Endothelial cell of umbilical vein (primary cell): Measurements from ENCODE around the gene GABBR2. TPM values are rescaled to one million over a fixed set of nuclear protein-coding genes. Genes with fewer than 3 reads are reported as not detected.

ENCODE experiments used
- BruUV-seq: library from RNA; stranded (reverse); fragments of 400-500 nt; replicated peaks from 2 replicates; lab custom pipeline; 2021; lab: Mats Ljungman, UMichigan
- CTCF ChIA-PET: fragments of 300-600, 350-600 bp; sonication (Branson Sonifier 250); formaldehyde crosslinking; loops from one replicate; lab custom pipeline; 2021; ENCODE audit warnings: antibody characterized with exemption, inconsistent platforms; lab: Charles Lee
- POLR2A ChIA-PET: fragments of 300-600, 350-600 bp; sonication (Branson Sonifier 250); formaldehyde crosslinking; loops from one replicate; lab custom pipeline; 2021; ENCODE audit warnings: antibody characterized with exemption, inconsistent platforms; lab: Charles Lee
- DNase-seq: peaks from one replicate; pipeline ENCODE4 v3.0.0-alpha.2; 2011; ENCODE audit warnings: low read depth, low spot score
- FAIRE-seq: peaks from 2 replicates; lab custom pipeline; 2011; peaks lifted over from hg19 to GRCh38; lab: Jason Lieb, UNC
- H2AFZ ChIP-seq: 2 replicates; pipeline ENCODE4 v1.6.0; 2012; ENCODE audit warnings: low read depth, low read length, control low read depth, inconsistent platforms
- H3K27ac ChIP-seq: 2 replicates; pipeline ENCODE4 v1.5.1; 2011; ENCODE audit warnings: low read depth, mild to moderate bottlenecking, control low read depth, low read length, moderate library complexity; ENCODE audit not compliant: insufficient read depth
- H3K27me3 ChIP-seq, 2 experiments: 2 replicates each; pipeline versions ENCODE4 v1.6.0 to v1.6.1; 2011; ENCODE audit warnings: low read length in 2 of 2, mixed read lengths in 1 of 2; ENCODE audit not compliant: control insufficient read depth in 2 of 2, insufficient read depth in 2 of 2
- H3K36me3 ChIP-seq, 2 experiments: 2 replicates in 1 of 2; 3 replicates in 1 of 2; pipeline ENCODE4 v1.5.1; 2011; ENCODE audit warnings: low read length in 2 of 2, mild to moderate bottlenecking in 1 of 2, moderate library complexity in 1 of 2; ENCODE audit not compliant: control insufficient read depth in 2 of 2, insufficient read depth in 2 of 2; ENCODE audit errors: extremely low read depth in 1 of 2
- H3K4me1 ChIP-seq: 3 replicates; pipeline ENCODE4 v1.5.1; 2011; ENCODE audit warnings: mild to moderate bottlenecking, low read length; ENCODE audit not compliant: control insufficient read depth, insufficient read depth; ENCODE audit errors: extremely low read depth
- H3K4me2 ChIP-seq: 2 replicates; pipeline ENCODE4 v1.6.1; 2011; ENCODE audit warnings: low read length, control low read depth, mixed read lengths; ENCODE audit not compliant: insufficient read depth
- H3K4me3 ChIP-seq, 3 experiments: fragments of 200-600 bp in 1 of 3; sonication (generic), shearing (Covaris generic) in 1 of 3; replicated peaks in 1 of 3; 2 replicates each; pipeline ENCODE4 v1.5.1; 2011 to 2016; ENCODE audit warnings: control low read depth in 3 of 3, low read length in 3 of 3, mild to moderate bottlenecking in 2 of 3, inconsistent platforms in 1 of 3, low read depth in 1 of 3, moderate library complexity in 1 of 3; ENCODE audit not compliant: insufficient read depth in 1 of 3
- H3K79me2 ChIP-seq: 2 replicates; pipeline ENCODE4 v1.6.0; 2012; ENCODE audit warnings: low read length, inconsistent platforms; ENCODE audit not compliant: control insufficient read depth, insufficient read depth
- H3K9ac ChIP-seq: replicated peaks from 2 replicates; pipeline ENCODE3; 2011; ENCODE audit warnings: low read length, control low read depth; ENCODE audit not compliant: insufficient read depth; ENCODE audit errors: extremely low read depth
- H3K9me1 ChIP-seq: replicated peaks from 3 replicates; pipeline ENCODE4 v1.6.0; 2011; ENCODE audit warnings: mild to moderate bottlenecking, low read length; ENCODE audit not compliant: control insufficient read depth, insufficient read depth; ENCODE audit errors: extremely low read depth
- H3K9me3 ChIP-seq: replicated peaks from 2 replicates; pipeline ENCODE4 v1.5.1; 2012; ENCODE audit warnings: low read length, inconsistent platforms; ENCODE audit not compliant: control insufficient read depth, insufficient read depth
- H4K20me1 ChIP-seq: replicated peaks from 2 replicates; pipeline ENCODE3; 2011; ENCODE audit warnings: mild to moderate bottlenecking, low read length; ENCODE audit not compliant: control insufficient read depth, insufficient read depth; ENCODE audit errors: extremely low read depth
- CTCF ChIP-seq, 2 donors: IDR thresholded peaks; 1 replicate in 1 of 2; 2 replicates in 1 of 2; pipeline ENCODE4 v1.5.1; 2011; ENCODE audit warnings: low read length in 2 of 2, mild to moderate bottlenecking in 2 of 2, moderate library complexity in 2 of 2, control low read depth in 1 of 2, inconsistent platforms in 1 of 2, low read depth in 1 of 2; ENCODE audit not compliant: insufficient read depth in 1 of 2; ENCODE audit errors: extremely low read depth in 1 of 2
- EZH2 ChIP-seq: IDR thresholded peaks from 2 replicates; pipeline ENCODE4 v1.6.1; 2012; ENCODE audit warnings: borderline replicate concordance, low read depth, mild to moderate bottlenecking, moderate library complexity, low read length, inconsistent platforms; ENCODE audit not compliant: severe bottlenecking
- FOS ChIP-seq: IDR thresholded peaks from 2 replicates; pipeline ENCODE4 v1.6.1; 2011; ENCODE audit warnings: mild to moderate bottlenecking, low read length, moderate library complexity, borderline replicate concordance; ENCODE audit not compliant: insufficient read depth
- GATA2 ChIP-seq: IDR thresholded peaks from 2 replicates; pipeline ENCODE4 v1.7.0; 2011; ENCODE audit warnings: low read depth, mild to moderate bottlenecking, moderate library complexity, mixed read lengths, low read length; ENCODE audit not compliant: insufficient read length, insufficient read depth
- JUN ChIP-seq: IDR thresholded peaks from 2 replicates; pipeline ENCODE4 v1.6.1; 2011; ENCODE audit warnings: borderline replicate concordance, low read depth; ENCODE audit not compliant: insufficient read length, insufficient read depth
- MAX ChIP-seq: IDR thresholded peaks from 2 replicates; pipeline ENCODE4 v1.6.1; 2011; ENCODE audit not compliant: insufficient read depth, insufficient read length
- MYC ChIP-seq: IDR thresholded peaks from one replicate; pipeline ENCODE4 v1.6.1; 2011; ENCODE audit warnings: mild to moderate bottlenecking, low read depth, low read length
- POLR2A ChIP-seq: IDR thresholded peaks from 2 replicates; pipeline ENCODE4 v1.6.1; 2012; ENCODE audit warnings: low read depth, mild to moderate bottlenecking, control low read depth, low read length
- POLR2AphosphoS5 ChIP-seq: IDR thresholded peaks from 2 replicates; pipeline ENCODE4 v1.6.1; 2012; ENCODE audit warnings: low read depth, mild to moderate bottlenecking, control low read depth, low read length, moderate library complexity; ENCODE audit not compliant: insufficient read depth
- dilution Hi-C: fragments of 300-500 bp; cut with MboI; formaldehyde crosslinking; loops from one replicate; pipeline ENCODE4 v1.15.0; 2019; ENCODE audit warnings: low sequenced_read_pairs; ENCODE audit not compliant: extremely low pct_ligation_motif_present
- intact Hi-C: fragments of 100-400 bp; cut with micrococcal nuclease; formaldehyde crosslinking; loops from one replicate; pipeline ENCODE4 v1.10.0; 2022
- polyA plus RNA-seq, 4 experiments: library from polyadenylated mRNA; depleted of rRNA in 3 of 4; stranded (reverse) in 3 of 4; unstranded in 1 of 4; fragments of >200 nt; gene quantifications; 2 replicates each; pipeline versions ENCODE4 v1.2.1 to v1.2.3, GENCODE V29; 2011 to 2012; ENCODE audit warnings: missing spikeins in 1 of 4
- total RNA-seq: library from RNA; stranded (reverse); gene quantifications from 2 replicates; pipeline ENCODE4 v1.2.3, GENCODE V29; 2021

Gene GABBR2
- total and polyA plus RNA-seq, 2 donors (not counting 3 experiments of a cell fraction or from before 2014, with no cell fraction given): 1.1 to 9.2 TPM

GRCh38 chr9:98404237-98404636, 304.5 kb downstream of the GABBR2 start:
- Histone ChIP-seq H4K20me1 (no peaks in the 10 kb centered on the region), H3K27me3 (no peaks in the 10 kb centered on the region), H2AFZ (no peak overlapping the region), H3K4me2 (no peak overlapping the region), H3K27ac (no peak overlapping the region), H3K4me3 (no peak overlapping the region), H3K9me1 (no peaks in the 10 kb centered on the region), H3K9ac (no peak overlapping the region), H3K36me3 (no peaks in the 10 kb centered on the region), H3K4me1 (no peaks in the 10 kb centered on the region), H3K9me3 (no peaks in the 10 kb centered on the region), H3K79me2 (no peaks in the 10 kb centered on the region)
- ChIA-PET POLR2A (no interaction called here), CTCF (interaction anchor here (0.8 kb wide), 1 partner anchor 13 kb away, joined by 3 read pairs; no protein-coding TSS in a partner anchor)
- intact Hi-C loops: no loop called here
- dilution Hi-C loops: no loop called here
- BruUV-seq: no TSS peak
- DNase-seq (no peak), FAIRE-seq (no peak)
- no peak for TF ChIP-seq POLR2A
- no peak for TF ChIP-seq EZH2
- no peak for TF ChIP-seq POLR2AphosphoS5
- no peak for TF ChIP-seq JUN
- TF ChIP-seq MYC: no peak
- no peak for TF ChIP-seq MAX
- TF ChIP-seq GATA2: no peak
- no peak for TF ChIP-seq FOS
- no peak for TF ChIP-seq CTCF (IDR thresholded peaks at IDR 0.05; ENCODE audit: extremely low read depth in 1 of 2, insufficient read depth in 1 of 2, low read depth in 1 of 2, low read length in 2 of 2)
